ENCODE measurements around the gene HMGCL.
"Not testable (repeated sequence)": the region's sequence is repeated elsewhere in the genome, so short reads cannot be mapped to it uniquely, and the experiment has no call there.

The HMGCL gene

GRCh38 chr1:23826590-23826989, 1.4 kb upstream of the HMGCL start:
- not testable (repeated sequence) for DNase-seq (ENCODE audit: low spot score)

- no peak for DNase-seq (ENCODE audit: low spot score)
Measured at GRCh38 chr1:23825762-23826522, 713 bp upstream of the HMGCL start.

GRCh38 chr1:23824711-23825075, 536 bp downstream of the HMGCL start:
- no peak for DNase-seq (ENCODE audit: low spot score)

GRCh38 chr1:23823767-23824166, 1.5 kb downstream of the HMGCL start:
- DNase-seq (ENCODE audit: low spot score): no peak

GRCh38 chr1:23817633-23818032, 7.6 kb downstream of the HMGCL start:
- DNase-seq (ENCODE audit: low spot score): no peak

GRCh38 chr1:23816906-23817305, 8.3 kb downstream of the HMGCL start:
- no peak for DNase-seq (ENCODE audit: low spot score)

GRCh38 chr1:23816361-23816760, 8.9 kb downstream of the HMGCL start:
- no peak for DNase-seq (ENCODE audit: low spot score)

- no peak for DNase-seq (ENCODE audit: low spot score)
Measured at GRCh38 chr1:23814016-23814415, 11.2 kb downstream of the HMGCL start.

GRCh38 chr1:23810818-23811540, 14.2 kb downstream of the HMGCL start:
- no peak for DNase-seq (ENCODE audit: low spot score)

- peak; percentile 72 for DNase-seq (ENCODE audit: low spot score)
Measured at GRCh38 chr1:23809751-23810171, 15.5 kb downstream of the HMGCL start.

- DNase-seq (ENCODE audit: low spot score): no peak
Measured at GRCh38 chr1:23807453-23807852, 17.8 kb downstream of the HMGCL start.

GRCh38 chr1:23806280-23806679, 18.9 kb downstream of the HMGCL start:
- no peak for DNase-seq (ENCODE audit: low spot score)

GRCh38 chr1:23805025-23805424, 20.2 kb downstream of the HMGCL start:
- DNase-seq (ENCODE audit: low spot score): no peak

GRCh38 chr1:23804183-23804835, 20.9 kb downstream of the HMGCL start:
- no peak for DNase-seq (ENCODE audit: low spot score)

- no peak for DNase-seq (ENCODE audit: low spot score)
Measured at GRCh38 chr1:23803674-23804073, 21.6 kb downstream of the HMGCL start.

- not testable (repeated sequence) for DNase-seq (ENCODE audit: low spot score)
Measured at GRCh38 chr1:23802809-23803342, 22.4 kb downstream of the HMGCL start.

- no peak for DNase-seq (ENCODE audit: low spot score)
Measured at GRCh38 chr1:23801876-23802275, 23.4 kb downstream of the HMGCL start.

GRCh38 chr1:23801338-23801748, 23.9 kb downstream of the HMGCL start:
- DNase-seq (ENCODE audit: low spot score): no peak

- peak; percentile 95 for DNase-seq (ENCODE audit: low spot score)
Measured at GRCh38 chr1:23800400-23801337, 24.6 kb downstream of the HMGCL start, which contains the start of gene GALE. TSS of gene GALE (minus strand) at chr1:23800754. CDS start at chr1:23799007, 1,747 bp downstream.

- DNase-seq (ENCODE audit: low spot score): peak; percentile 94
Measured at GRCh38 chr1:23799570-23800399, 25.4 kb downstream of the HMGCL start.

- DNase-seq (ENCODE audit: low spot score): no peak
Measured at GRCh38 chr1:23799255-23799569, 26.0 kb downstream of the HMGCL start.

All from RKO (cell line).